NCI-H1436 treated with DMSO at 0.1 percent for 48 hours (cell line): Measurements from ENCODE around the gene RPS15.

Experiments used
- DNase-seq: peaks from one replicate; lab custom pipeline; 2025; lab: John Stamatoyannopoulos, UW

The RPS15 gene

DNA sequence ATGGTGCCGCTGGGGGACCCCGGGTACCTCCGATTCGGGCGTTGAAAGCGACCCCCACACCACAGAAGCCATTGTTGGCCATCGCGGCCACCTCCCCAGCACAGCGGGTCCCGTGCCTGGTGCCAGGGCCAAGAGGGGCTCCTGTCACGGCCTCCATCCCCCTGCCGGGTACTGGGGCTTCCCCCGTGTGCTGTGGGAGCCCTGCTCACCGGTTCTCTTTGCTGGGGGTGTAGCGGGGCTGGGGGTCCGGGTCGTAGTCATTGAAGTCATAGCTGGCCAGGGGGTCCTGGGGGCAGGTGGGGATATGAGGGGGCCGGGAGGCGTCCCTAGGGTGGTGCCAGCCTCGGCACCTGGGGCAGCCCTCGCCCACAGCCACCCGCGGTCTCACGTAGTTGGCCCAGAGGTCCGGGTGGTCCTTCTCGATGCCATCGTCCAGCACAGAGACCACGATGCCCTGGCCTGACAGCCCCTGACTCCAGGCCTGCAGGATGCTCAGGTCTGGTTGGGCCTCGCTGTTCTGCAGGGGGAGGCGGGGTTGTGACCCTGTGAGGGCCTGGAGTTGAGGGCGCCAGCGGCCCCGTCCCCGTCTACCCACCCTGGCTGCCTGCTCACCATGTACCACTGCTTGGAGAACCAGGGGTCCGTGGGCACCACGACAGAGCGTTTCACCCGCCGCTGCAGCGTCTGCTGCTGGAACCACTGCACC, 49.5 kb downstream of the RPS15 start:
- DNase-seq, result no peak

DNA sequence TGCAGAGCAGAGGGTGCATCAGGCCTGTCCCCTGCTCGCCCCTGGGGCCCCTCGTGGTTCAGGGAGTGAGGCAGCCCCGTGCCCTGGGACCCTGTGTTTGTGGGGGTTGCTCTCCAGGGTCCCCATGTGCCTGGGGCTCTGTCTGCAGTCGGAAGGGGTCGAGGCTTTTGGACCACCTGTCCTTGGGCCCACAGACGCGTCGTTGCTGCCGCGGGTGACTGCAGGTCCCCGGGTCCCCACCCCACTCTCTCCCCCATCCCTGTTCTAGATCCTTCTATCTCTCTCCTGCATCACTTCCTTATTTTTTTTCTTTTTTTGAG, 50.0 kb downstream of the RPS15 start:
- DNase-seq, result no peak

DNA sequence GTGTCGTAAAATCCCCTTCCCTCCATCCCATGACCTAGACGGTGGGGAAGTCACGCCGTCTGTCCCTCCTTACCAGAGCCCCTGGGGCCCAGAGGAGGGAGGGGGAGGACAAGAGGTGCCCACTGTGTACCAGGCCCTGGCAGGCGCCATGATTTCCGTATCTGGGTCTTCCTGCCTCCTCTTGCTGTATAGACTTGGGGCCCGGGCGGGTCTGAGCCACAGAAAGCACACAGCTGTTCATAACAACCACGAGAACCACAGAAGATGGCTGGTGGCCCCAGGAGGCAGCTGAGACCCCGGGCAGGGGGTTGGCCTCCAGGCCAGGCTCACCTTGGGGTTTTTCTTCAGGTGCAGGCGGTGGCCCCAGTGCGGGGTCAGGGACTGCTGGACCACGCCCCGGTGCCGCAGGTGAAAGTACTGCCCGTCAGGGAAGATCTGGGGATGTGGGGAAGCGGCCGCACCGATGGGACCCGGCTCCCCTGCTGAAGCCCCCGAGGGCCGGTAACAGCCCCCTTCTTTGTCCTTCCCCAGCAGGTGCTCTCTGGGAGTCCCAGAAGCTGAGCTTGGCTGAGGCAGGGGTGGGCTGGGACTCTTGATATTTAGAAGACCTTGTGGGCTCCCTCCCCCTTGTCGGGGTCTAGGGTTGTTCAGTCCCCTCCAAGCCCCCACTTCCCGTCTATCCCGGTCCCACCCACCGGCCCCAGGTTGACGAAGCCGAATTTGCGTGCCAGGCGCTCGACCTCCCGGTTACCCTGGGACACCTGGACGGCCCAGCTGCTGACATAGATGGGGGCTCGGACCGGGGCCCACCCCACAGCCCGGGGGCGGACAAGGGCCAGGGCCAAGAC, 51.5 kb downstream of the RPS15 start:
- no peak for DNase-seq
